ENCODE measurements around the gene CHRD. TPM values are rescaled to one million over a fixed set of nuclear protein-coding genes. Genes with fewer than 3 reads are reported as not detected.

Gene CHRD
- total and polyA plus RNA-seq, 8 donors, result 5.2 to 27.2 (median 7.0) TPM

DNA sequence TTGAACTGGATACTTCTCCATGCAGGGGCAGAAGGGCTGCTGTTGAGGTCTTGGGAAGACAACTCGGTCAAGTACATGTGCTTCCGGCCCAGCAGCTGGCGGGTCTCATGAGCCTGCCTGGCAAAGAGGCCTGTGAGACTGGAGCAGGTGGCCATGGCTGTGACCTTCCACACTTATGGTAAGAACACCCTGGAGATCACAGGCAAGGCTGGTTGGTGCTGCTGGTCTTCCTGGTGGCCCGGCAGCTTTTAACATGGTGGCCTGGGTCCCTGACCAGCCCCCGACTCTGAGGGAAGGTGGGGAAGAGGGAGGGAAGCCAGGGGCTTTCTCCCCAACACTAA is 15.4 kb downstream of the CHRD start:
- H3K4me1 ChIP-seq, result no peaks in the 10 kb centered on the region
- H3K9me3 ChIP-seq, result no peaks in the 10 kb centered on the region
- no peaks in the 10 kb centered on the region for H3K27me3 ChIP-seq
- H3K27ac ChIP-seq, result no peak overlapping the region
- TF ChIP-seq POLR2AphosphoS5 (IDR thresholded peaks at IDR 0.05) (no peak), POLR2A (IDR thresholded peaks at IDR 0.05) (no peak), EP300 (IDR thresholded peaks at IDR 0.05) (no peak)
- TF ChIP-seq, protein P1, sequence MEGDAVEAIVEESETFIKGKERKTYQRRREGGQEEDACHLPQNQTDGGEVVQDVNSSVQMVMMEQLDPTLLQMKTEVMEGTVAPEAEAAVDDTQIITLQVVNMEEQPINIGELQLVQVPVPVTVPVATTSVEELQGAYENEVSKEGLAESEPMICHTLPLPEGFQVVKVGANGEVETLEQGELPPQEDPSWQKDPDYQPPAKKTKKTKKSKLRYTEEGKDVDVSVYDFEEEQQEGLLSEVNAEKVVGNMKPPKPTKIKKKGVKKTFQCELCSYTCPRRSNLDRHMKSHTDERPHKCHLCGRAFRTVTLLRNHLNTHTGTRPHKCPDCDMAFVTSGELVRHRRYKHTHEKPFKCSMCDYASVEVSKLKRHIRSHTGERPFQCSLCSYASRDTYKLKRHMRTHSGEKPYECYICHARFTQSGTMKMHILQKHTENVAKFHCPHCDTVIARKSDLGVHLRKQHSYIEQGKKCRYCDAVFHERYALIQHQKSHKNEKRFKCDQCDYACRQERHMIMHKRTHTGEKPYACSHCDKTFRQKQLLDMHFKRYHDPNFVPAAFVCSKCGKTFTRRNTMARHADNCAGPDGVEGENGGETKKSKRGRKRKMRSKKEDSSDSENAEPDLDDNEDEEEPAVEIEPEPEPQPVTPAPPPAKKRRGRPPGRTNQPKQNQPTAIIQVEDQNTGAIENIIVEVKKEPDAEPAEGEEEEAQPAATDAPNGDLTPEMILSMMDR (IDR thresholded peaks at IDR 0.05), result no peak
- H3K4me3 ChIP-seq, result no peak overlapping the region
- 76 to 89% (median 81%) methylated on average over 5 of the region's 5 CpGs for WGBS, 5 donors
- no peaks in the 10 kb centered on the region for H3K36me3 ChIP-seq
- DNase-seq, result no peak
- intact Hi-C loops (cut with DNase I; ENCODE audit: low total_unique reads), result no loop called here

DNA sequence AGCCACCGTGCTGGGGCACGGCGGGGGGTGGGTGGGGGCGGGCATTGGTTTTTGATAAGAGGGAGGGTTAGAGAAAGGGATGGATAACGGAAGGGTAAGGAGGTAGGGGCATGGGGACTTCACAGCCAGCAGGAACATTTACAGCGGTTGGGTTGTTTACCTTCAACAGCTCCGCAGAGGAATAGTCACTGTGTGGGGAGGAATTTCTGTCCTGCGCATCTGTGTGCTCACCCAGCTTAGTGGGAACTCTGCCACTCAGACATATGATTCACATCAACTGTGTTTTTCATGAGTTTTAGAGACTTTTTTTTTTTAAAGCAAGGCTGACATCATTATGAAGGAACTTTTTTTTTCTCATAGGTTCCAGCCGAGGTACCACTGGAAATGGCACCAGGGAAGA is 19.6 kb downstream of the CHRD start:
- DNase-seq, result peak in 1 of 2 donors; percentile 77
- WGBS, 5 donors, result 16 to 32% (median 19%) methylated on average over 9 of the region's 9 CpGs
- no peak overlapping the region for H3K27ac ChIP-seq

DNA sequence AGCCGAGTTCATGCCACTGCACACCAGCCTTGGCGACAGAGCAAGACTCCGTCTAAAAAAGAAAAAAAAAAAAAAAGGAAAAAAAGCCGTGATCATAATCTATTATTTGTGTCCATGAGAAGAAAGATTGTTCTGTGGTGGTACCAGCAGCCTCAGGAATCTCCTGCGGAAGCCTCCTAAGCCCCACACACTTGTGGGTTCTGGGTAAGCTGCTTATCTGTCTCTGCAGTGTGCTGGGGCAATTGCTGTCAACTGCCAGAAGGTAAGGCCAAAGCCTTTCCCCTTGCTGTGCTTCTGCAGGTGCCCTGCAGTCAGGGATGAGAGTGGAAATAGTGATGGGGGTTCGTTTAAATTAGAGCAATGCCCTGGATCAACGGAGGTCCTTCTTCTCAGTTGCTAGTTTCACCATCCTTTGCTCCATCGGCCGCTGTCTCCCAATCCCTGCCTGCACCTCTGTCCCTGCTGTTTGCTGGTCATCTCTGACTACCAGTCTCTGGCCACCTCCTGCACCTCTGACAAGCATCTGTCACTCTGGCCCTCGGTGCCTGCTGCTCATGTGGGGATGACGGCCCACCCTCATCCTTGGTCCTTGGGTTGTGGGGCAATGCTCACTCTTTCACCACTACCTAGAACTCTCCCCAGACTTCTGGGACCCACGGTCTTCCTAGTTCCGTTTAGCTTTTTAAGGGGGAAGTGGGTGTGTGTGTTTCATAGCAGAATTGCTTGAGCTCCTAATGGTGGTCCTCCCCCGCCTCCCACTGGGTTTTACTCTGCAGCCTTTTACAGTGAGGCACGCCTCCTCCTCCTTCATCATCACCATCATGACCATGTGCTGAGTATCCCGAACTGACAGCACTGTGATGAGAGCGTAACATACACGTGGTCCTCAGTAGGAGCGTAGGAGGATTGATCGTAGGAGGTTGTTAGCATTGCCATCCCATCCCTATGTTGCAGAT is 25.5 kb downstream of the CHRD start:
- H3K36me3 ChIP-seq, result no peaks in the 10 kb centered on the region
- DNase-seq, result no peak
- peaks cover 0 to 11% (median 0%) of the 10 kb centered on the region in 3 donors for H3K27me3 ChIP-seq
- H3K4me3 ChIP-seq, result no peak overlapping the region
- no peaks in the 10 kb centered on the region for H3K4me1 ChIP-seq
- no peak for TF ChIP-seq POLR2AphosphoS5 (IDR thresholded peaks at IDR 0.05)
- no peak for TF ChIP-seq EP300 (IDR thresholded peaks at IDR 0.05)
- no peak for TF ChIP-seq POLR2A (IDR thresholded peaks at IDR 0.05)
- TF ChIP-seq, protein P1 (IDR thresholded peaks at IDR 0.05), result no peak
- no peaks in the 10 kb centered on the region for H3K9me3 ChIP-seq
- 75 to 83% (median 80%) methylated on average over 20 of the region's 20 CpGs for WGBS, 5 donors
- H3K27ac ChIP-seq, result no peak overlapping the region
- intact Hi-C loops (cut with DNase I; ENCODE audit: low total_unique reads), result no loop called here

More for the DNA sequence above, 19.6 kb downstream of the CHRD start:
- Histone ChIP-seq H3K9me3 (no peaks in the 10 kb centered on the region), H3K4me3 (no peak overlapping the region), H3K36me3 (no peaks in the 10 kb centered on the region), H3K27me3 (peaks cover 0 to 11% (median 0%) of the 10 kb centered on the region in 3 donors), H3K4me1 (no peaks in the 10 kb centered on the region)
- intact Hi-C loops (cut with DNase I; ENCODE audit: low total_unique reads), result no loop called here
- TF ChIP-seq EP300 (IDR thresholded peaks at IDR 0.05), result no peak
- TF ChIP-seq, protein P1 (IDR thresholded peaks at IDR 0.05), result no peak
- TF ChIP-seq POLR2AphosphoS5 (IDR thresholded peaks at IDR 0.05), result no peak
- no peak for TF ChIP-seq POLR2A (IDR thresholded peaks at IDR 0.05)

DNA sequence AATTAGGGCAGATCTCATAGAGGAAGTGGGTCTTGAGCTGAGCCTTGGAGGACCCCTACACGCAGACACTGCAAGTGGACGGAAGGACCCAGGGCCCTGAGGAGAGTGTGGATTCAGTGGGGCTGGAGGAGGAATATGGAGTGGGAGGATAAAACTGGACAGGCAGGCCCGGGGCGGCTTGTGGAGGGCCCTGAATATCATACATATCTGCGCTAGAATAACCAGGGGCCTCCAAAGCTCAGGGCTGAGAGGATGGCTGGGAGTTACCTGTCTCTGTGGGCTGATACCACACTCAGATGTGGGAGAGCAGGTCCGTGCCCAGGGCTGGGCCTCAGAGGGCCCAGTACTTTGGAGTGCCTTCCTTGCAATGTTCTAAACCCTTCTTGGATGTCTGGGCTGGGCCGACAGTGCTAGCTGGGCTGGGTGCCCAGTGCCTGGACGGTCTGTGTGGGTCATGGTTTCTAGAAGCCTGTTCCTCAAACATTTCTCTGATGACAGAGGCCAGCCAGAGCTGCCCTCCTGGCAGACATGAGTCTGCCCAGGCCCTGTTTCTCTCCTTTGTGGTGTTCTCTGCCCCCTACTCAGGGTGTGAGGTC is 29.6 kb downstream of the CHRD start:
- no peak for DNase-seq
- intact Hi-C loops (cut with DNase I; ENCODE audit: low total_unique reads), result no loop called here
- TF ChIP-seq EP300 (IDR thresholded peaks at IDR 0.05) (no peak), POLR2A (IDR thresholded peaks at IDR 0.05) (no peak)
- TF ChIP-seq, protein P1 (IDR thresholded peaks at IDR 0.05), result no peak

More for the DNA sequence above, 29.6 kb downstream of the CHRD start:
- no peaks in the 10 kb centered on the region for H3K4me1 ChIP-seq
- H3K9me3 ChIP-seq, result no peaks in the 10 kb centered on the region
- H3K27ac ChIP-seq, result no peak overlapping the region
- H3K36me3 ChIP-seq, result no peaks in the 10 kb centered on the region
- H3K27me3 ChIP-seq, result no peaks in the 10 kb centered on the region
- no peak overlapping the region for H3K4me3 ChIP-seq
- 78 to 92% (median 87%) methylated on average over 6 to 8 of the region's 8 CpGs for WGBS, 5 donors

Measured in stomach (tissue), 9 donors.